Stomach (tissue), 4 donors: Measurements from ENCODE around the gene SYT11.

Source experiments
- EP300 ChIP-seq: sonication (generic); formaldehyde crosslinking; IDR thresholded peaks from one replicate; pipeline ENCODE4 v1.6.1; 2017; ENCODE audit warnings: antibody characterized with exemption
- TF ChIP-seq, protein P1 (sequence below), 7 experiments: fragments of 450-650 bp in 4 of 7; fragments of 200-600 bp in 3 of 7; sonication (generic) in 3 of 7; IDR thresholded peaks; one replicate each; pipeline ENCODE4 v1.5.1; 2016 to 2019; ENCODE audit warnings: antibody characterized with exemption in 7 of 7, control low read depth in 2 of 7, mild to moderate bottlenecking in 1 of 7

- TF ChIP-seq, protein P1, sequence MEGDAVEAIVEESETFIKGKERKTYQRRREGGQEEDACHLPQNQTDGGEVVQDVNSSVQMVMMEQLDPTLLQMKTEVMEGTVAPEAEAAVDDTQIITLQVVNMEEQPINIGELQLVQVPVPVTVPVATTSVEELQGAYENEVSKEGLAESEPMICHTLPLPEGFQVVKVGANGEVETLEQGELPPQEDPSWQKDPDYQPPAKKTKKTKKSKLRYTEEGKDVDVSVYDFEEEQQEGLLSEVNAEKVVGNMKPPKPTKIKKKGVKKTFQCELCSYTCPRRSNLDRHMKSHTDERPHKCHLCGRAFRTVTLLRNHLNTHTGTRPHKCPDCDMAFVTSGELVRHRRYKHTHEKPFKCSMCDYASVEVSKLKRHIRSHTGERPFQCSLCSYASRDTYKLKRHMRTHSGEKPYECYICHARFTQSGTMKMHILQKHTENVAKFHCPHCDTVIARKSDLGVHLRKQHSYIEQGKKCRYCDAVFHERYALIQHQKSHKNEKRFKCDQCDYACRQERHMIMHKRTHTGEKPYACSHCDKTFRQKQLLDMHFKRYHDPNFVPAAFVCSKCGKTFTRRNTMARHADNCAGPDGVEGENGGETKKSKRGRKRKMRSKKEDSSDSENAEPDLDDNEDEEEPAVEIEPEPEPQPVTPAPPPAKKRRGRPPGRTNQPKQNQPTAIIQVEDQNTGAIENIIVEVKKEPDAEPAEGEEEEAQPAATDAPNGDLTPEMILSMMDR (IDR thresholded peaks at IDR 0.05), result no peak
- no peak for TF ChIP-seq EP300
Observed at GRCh38 chr1:155932081-155932480, 72.7 kb downstream of the SYT11 start.
